GM23248 (cell line): Measurements from ENCODE around the gene DKKL1.

ENCODE experiments used
- EZH2 ChIP-seq: fragments of 200-600 bp; sonication (generic); IDR thresholded peaks from 2 replicates; pipeline ENCODE4 v1.6.1; 2018; ENCODE audit warnings: antibody characterized with exemption, mild to moderate bottlenecking; ENCODE audit not compliant: insufficient read depth, poor library complexity, severe bottlenecking
- EZH2phosphoT487 ChIP-seq: fragments of 200-600 bp; sonication (generic); IDR thresholded peaks from 2 replicates; pipeline ENCODE4 v1.6.1; 2018; ENCODE audit warnings: antibody characterized with exemption, moderate library complexity, mild to moderate bottlenecking, low read depth; ENCODE audit not compliant: insufficient read depth

- TF ChIP-seq EZH2phosphoT487 (no peak), EZH2 (no peak)
Observed at GRCh38 chr19:49337267-49338022, 26.2 kb upstream of the DKKL1 start.
